Skin of body (tissue), 2 donors: ENCODE results near the gene PPT2. TPM values are rescaled to one million over a fixed set of nuclear protein-coding genes. Genes with fewer than 3 reads are reported as not detected.
"Not testable (repeated sequence)": the region's sequence is repeated elsewhere in the genome, so short reads cannot be mapped to it uniquely, and the experiment has no call there.

Experiments
- DNase-seq: peaks from one replicate; lab custom pipeline; 2025; lab: John Stamatoyannopoulos, UW
- total RNA-seq: library from RNA; depleted of rRNA; stranded (reverse); fragments of >200 nt; gene quantifications from one replicate; pipeline ENCODE4 v1.2.3, GENCODE V29; 2014

PPT2 gene
- total RNA-seq, 1 donor from 2014 or later = 124 TPM

DNA sequence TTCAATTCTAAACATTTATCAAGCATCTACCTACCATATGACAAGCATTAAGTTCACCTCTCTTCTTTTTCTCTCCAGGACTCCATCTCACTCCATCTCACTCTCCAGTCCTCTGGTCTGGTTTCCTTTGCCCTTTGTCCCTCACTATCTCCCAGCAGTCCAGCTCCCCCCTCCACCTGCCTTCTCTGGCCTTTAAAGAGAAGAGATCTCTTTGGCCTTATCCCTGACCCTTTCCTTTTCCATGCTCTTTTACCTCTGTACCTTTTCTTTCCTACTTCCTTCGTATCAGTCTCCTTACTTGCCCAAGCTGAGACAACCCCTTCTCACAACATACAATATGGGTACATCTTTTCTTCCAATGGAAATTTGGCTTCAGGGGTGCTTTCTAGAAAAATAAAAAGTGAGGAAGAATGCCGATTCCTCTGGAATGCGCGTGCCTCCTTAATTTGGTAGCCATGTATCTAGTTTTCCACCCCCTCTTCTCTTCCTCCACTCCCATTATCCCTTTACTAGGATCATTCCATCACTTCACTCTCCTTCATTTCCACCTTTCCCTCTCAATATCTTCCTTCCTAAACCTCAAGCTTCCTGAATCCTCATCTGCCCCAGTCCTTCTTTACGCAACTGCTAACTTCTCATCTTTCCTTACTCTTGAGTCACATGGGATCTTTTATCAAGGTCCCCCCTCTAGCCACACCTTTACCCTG is 22.7 kb downstream of the PPT2 start:
- DNase-seq = no peak

DNA sequence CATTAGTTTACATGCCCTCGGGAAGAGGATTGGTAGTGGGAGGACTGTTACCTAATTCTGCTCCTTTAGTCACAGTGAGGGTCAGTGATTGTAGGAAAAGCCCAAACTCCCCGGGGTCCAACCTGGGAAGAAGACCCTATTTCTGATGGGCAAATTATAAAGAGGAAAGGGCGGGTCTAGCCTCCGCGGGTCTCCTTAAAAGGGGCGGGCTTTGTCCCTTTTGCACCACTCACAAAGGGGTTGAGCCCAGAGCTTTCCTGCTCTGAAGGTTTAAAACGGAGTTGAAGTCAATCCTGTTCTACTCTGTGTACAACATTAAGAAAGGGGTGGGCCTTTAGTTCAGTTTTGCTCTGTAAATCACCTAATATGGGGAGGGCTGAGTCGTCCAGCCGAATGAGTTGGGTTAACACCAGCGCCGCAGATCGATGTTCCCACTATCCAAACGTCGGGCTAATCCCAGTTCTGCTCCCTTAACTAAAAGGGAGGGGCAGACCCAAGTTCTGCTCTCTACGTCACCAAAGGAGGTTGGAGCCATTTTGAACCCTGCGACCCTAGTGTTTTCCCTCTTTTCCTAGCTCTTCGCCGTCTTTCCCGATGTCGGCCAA is 23.3 kb downstream of the PPT2 start:
- no peak for DNase-seq

DNA sequence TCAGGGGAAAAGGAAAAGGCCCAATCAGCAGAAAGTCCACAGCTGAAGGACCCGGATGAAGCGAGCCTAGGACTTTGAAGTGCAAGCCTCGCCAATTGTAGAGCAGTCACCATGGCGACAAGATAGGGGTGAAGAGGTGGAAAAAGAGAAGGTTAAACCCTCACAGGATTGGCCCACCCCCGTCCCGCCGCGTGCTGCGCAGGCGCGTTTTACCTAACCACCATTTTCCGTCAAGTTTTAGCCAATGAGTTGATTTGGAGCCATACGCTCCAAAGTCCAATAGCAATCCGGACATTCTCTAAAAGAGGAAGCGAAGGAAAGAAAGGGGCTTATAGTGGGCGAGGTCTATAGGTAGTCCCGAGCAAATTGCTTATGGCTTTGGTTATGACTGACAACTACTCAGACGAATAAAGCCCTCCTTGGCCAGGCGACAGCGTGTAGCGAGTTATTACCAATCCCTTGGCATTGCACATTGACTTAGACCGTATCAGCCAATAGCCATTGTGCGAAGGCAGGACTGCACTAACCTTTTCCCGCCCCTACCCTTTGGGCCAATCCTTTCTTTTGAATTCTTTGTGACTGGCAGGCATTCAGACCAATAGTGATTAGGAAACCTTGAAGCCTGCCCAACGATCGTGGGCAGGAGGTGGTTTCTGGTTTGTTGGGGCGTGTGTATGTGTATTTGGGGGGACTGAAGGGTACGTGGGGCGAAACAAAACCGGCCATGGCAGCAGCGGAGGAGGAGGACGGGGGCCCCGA is 24.0 kb downstream of the PPT2 start, which contains the start of gene RNF5:
TSS of gene RNF5 (plus strand) at position 618 of the 759 bp plus-strand sequence. CDS start at position 725, 107 bp downstream.
- DNase-seq = peak; percentile 100

DNA sequence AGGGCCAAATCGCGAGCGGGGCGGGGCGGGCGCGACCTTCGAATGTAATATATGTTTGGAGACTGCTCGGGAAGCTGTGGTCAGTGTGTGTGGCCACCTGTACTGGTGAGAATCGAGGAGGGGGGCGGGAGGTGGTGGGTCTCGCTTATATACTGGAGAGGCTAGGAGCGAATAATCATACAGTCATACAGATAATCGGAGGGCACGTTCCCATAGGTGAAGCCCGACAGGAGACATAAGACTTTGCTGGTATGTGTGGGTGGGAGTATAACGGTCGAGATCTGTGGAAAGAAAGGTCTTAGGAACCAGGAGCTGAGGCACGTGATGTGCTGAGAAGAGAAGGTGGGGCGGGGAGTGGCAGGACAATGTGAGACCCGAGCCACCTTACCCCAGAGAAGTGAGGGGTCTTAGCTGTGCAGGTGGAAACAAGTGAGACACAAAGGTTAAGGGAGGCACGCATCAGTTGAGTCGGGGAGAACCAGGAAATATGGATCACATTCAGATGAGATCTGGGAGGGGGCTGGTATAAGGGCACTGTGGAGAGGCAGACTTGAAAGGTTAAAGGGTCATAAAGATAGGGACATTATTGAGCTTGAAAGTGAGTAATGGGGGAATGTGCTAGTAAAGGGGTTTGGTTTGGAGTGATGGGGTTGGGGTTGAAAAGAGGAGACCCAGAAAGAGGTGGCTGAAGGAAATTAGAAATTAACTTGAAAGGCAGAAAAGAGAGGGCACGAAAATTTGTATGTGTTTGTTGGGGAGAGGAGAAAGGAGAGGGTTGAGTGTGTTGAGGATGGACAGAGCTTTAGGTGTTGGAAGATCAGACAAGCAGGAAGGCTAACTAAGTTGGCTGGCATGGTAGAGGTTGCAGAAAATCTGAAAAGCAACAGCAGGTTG is 24.9 kb downstream of the PPT2 start:
- no peak for DNase-seq

DNA sequence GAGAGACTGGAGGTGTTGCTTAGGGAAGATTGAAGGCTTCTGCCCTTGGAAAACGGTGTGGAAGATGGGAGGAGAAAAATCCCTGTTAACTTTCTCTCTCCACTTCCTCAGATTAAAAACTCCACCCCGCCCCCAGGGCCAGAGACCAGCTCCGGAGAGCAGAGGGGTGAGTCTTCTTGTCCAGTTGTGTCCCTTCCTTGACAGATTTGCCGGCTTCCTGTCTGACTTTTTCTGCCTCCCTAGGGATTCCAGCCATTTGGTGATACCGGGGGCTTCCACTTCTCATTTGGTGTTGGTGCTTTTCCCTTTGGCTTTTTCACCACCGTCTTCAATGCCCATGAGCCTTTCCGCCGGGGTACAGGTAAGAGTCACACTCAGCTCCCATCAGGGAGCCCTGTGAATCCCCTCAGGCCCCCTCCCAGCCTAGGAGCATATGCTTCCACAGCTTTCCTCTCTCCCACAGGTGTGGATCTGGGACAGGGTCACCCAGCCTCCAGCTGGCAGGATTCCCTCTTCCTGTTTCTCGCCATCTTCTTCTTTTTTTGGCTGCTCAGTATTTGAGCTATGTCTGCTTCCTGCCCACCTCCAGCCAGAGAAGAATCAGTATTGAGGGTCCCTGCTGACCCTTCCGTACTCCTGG is 25.9 kb downstream of the PPT2 start:
- DNase-seq = no peak

DNA sequence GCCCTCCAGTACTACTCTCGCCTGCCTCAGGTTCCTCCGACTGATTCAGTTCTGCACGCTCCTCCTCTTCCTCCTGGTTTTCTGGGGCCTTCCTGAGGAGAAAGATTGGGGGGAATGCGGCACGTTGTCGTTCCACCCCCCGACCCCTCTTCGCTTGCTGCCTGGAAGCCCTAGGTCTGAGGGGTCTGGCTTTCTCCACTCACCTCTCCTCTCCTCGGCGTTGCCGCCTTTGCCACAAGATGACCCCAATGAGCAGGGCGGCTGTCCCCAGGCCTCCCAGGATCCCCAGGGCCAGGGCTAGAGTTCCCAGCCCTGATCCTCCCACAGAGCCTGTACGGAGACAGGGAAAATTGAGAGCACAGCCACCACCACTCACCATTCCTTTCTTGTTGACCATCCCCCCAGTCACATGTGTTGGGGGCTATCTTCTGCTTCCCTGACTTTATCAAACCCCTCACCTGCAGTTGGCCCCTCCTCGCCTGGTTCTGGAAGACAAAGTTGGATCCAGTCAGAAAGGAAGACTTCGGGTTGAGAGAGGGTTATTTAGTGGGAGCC is 27.3 kb downstream of the PPT2 start:
- no peak for DNase-seq

DNA sequence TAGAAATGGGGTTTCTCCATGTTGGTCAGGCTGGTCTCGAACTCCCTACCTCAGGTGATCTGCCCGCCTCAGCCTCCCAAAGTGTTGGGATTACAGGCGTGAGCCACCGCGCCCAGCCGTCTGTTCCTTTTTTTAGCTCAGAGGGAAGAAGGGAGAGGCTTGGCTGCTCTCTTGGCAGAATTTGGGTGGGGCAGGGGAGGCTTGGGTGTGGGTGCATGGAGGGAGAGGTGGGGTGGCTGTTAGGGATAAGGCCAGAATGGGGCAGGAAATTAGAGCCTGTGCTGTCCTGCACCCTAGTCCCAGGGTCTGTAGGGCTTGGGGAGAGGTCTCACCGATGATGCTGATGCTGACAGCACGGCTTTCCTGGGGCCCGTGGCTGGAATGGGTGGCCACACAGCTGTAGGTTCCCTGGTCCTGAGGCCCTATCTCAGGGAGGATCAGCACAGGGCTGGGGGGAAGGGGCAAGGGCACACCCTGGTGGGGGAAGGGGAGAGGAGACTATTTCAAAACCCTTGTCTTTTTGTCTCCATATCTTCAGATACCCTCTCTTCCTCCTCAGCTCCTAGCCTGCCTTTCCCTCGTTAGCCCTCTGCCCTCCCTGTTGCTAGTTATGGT is 28.1 kb downstream of the PPT2 start:
- DNase-seq = no peak

DNA sequence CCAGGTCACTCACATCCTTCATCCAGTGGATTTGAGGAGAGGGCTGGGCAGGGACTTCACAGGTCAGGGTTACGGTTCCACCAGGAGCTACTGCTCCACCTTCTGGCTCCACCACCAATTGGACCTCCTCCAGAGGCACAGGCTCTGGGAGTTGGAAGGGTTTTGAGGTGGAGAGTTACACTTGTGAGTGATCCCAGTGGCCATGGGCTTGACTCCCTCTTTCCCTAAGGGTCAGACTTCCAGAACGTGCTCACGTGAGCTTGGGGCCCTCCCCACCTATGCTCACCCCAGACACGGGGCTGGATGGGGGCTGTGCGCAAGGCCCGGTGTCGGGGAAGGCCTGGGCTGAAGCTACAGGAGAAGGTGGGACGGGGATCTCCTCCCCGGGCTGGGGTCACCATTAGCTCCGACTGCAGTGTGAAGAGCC is 28.6 kb downstream of the PPT2 start:
- DNase-seq = no peak

DNA sequence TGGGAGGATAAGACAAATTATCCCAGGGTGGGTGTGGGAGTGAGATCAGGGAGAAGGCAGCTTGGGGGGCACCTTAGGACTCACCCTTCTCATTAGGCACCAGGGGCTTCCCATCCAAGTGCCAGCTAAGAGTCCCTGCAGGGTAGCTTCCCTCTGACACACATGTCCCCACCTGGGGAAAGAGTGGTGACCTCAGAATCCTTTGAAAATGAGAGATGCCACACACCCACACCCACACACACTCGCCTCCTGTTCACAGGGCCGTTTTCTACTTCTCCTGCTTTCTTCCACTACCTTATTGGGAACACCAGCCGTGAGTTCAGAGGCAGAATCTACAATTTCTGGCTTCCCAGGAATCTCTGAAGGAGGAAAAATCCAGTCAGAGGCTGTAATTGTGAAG is 29.1 kb downstream of the PPT2 start:
- DNase-seq = no peak

DNA sequence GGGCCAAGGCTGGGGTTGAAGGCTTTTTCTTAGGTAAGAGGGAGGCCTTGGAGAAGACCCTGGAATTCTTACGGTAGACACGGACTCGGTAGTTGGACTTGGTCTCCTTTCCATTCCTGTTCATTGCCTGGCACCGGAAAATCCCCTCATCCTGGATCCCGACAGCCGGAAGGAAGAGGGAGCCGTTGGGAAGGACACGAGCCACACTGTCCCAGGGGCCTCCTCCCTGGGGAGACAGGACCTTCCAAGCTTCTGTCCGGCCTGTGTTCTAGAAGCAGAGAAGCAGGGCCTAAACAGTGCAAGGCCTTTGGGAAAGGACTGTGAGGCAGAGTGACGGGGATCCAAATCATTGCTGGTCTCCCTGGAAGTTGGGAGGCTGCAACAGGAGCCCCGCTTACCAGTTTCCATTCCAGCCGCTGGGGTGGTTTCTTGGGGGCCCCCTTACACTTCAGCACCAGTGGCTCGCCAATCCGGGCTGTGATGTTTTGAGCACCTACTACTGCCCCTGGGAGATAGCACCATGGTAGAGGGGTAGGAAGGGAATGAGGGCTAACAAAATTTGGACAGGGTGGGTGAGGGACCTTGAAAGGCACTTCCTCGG is 29.6 kb downstream of the PPT2 start:
- DNase-seq = no peak

DNA sequence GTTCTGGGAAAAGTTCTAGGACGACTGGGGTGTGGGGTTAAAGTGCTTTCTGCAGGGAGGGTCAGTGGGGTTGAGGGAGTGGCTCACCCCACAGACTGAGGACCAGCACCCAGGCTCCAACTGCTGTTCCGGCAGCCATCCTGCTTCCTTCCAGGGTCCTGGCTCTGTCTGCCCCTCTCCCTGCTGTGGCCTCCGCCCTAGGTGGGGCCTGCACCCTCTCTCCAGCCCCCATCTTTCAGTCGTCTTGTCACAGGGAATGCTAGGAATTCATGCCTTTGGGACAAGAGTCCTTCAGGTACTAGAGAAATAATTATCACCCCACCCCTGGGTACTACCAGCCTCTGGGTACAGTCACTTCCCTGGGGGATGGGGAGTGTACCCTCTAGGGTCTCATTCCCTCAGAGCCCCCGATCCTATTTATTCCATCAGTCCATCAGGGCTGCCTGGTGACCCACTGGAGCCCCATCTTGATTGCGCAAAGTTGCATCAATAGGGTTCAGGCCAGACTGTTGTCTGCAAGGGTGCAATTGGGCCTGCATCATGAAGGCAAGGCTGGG is 30.2 kb downstream of the PPT2 start, which contains the start of gene AGER:
TSS of gene AGER (minus strand) at position 170 of the 557 bp plus-strand sequence. CDS start at position 139, 31 bp downstream.
- no peak for DNase-seq

DNA sequence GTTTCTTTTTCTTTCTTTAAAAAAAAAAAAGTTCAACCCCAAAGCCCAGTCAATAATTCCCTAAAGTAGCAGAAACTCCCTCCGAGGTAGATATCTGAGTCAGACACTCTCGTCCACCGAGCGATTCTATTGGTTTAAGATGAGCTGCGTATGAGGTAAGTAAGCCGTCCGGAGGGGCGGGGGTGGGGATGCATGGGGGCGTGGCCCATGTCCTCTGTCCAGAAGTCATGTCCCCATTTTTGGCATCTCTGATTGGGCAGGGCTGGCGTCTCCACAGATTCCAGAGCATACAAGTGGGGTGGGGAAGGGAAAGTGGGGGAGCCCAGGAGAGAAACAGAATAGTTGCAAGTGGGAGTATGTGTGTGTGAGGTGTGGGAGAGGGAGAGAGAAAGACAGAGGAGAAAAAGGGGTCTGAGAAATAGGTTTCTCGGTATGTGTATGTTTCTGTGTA is 31.8 kb downstream of the PPT2 start:
- not testable (repeated sequence) for DNase-seq

DNA sequence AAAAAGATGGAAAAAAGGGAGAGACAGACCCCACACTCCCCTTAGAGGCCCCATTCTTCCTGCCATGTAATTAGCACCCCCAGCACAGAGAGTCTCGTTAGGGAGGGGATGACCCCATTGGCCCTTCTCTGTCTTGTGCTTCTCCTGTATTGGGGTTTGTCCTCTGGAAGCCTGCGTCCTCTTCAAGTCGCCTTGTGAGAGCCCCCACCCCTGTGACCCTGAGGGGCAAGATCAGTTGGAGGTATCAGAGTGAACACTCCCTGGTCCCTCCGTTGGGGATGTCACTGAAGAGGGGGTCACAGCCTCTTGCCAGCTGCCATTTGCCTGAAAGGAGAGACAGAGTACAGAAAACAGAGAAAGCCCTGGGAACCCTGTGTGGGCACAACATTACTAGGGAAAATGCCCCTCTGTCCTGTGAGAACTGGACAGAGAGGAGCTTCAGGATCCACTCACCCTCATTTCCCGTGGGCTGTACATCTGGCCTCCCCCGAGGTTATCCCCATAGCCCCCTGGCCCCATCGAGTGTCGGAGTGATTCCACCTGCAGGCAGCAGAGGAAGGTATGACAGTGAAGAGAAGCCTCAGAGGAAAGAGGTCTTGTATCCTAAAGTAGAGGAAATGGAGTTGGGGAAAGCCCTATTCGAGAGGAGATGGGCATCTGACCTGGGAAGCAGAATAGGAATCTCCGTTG is 32.4 kb downstream of the PPT2 start:
- not testable (repeated sequence) for DNase-seq

DNA sequence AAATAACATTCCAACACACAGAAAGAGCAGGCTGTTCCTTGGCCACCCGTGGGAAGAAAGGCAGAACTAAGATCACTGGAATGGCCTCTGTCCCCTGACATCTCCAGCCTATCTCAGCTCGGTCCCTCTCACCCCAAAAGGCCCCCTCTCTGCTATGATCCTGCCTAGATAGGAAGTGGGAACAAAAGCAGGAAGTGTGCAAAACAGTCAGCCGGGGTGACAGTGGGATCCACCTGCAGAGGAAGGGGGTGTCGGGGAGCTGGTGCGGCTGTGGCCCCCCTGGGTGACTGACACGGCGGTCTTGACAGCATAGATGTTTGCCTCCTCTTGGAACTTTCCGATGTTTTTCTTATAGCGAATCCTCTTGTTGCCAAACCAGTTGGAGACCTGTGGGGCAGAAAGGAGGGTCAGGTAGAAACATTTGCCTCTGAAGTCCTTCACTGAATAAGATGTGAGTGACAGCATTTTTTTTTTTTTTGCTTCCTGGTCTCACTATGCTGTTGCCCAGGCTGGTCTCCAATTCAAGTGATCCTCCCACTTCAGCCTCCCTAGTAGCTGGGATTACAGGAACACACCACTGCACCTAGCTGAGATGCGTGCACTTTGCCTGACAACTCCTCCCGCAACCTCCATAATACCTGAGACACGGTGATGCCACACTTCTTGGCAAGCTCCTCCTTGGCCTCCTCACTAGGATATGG is 33.2 kb downstream of the PPT2 start:
- DNase-seq = no peak

DNA sequence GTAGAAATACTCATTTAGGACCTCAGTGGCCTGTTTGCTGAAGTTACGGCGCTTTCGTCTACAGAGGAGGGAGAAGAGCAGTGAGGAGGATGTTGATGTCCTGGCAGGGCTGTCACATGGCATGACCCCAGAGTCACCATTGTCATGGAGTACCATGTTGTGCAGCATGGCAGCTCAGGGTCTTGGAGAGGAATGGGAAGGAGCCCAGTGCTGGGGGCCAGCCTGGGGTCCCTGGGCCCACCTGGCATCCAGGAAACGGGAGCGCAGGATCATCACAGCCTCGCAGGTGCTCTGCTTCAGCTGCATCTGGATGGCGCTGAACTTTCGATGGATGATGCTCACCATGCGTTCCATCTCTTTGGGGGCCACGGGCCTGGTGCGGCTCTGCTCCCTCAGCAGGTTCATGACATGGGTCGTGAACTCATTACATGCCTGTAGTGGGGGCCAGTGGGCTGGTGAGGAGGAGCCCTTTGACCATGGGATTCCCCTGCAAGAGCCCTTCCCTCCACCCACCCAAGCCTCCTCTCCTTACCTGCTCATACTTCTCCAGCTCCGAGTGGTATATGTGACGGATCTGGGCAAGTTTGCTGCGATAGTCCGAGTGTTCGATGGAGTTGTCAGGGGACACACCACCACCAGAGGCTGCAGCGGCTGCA is 33.9 kb downstream of the PPT2 start:
- not testable (repeated sequence) for DNase-seq

DNA sequence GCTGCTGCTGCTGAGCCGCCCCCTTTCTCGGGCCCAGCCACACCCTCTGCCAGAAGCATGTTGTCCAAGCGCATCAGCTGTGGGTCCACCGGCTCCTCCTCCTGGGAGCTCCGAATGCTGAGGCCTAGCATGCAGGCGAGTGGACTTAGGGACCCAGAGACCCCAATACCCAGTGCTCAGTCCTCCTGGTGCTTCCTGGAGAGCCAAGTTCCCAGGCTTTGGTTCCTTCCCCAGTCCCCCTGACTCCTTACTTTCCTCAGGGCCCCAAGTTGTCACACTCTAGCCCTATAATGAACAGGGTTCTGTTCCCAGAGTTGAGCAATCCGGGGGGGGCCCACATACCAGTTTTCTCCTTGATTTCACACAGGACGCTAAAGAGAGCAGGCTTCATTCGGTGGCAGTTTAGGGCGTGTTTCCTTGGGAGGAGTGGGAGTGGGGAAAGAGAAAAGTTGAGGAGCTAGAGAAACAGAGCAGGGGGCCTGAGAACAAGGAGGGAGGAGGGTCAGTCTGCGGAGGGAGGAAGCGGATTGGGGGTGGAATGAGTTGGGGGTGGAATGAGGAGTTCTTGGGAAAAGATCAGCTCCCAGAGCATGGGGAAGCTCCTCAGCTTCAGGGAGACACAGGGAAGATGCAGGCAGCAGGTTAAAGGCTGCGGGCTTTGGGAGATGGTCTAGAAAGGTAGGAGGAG is 34.6 kb downstream of the PPT2 start:
- DNase-seq = no peak
